GM21423 (cell line): ENCODE data around the gene PRR35.

Source experiments
- ATAC-seq: cut with Tn5 transposase; IDR thresholded peaks from one replicate; pipeline ENCODE4 v1.9.1; 2021; ENCODE audit warnings: mild to moderate bottlenecking, moderate library complexity; ENCODE audit not compliant: unreplicated experiment

Gene PRR35

GRCh38 chr16:561957-562938 is 2.1 kb downstream of the PRR35 start:
- no peak for ATAC-seq

- no peak for ATAC-seq
Measured at GRCh38 chr16:563072-563644, 3.0 kb downstream of the PRR35 start.

- ATAC-seq, result no peak
Measured at GRCh38 chr16:564690-565418, 4.7 kb downstream of the PRR35 start.

- no peak for ATAC-seq
Measured at GRCh38 chr16:565419-566330, 5.5 kb downstream of the PRR35 start.

- peak; percentile 38 for ATAC-seq
Measured at GRCh38 chr16:566475-567372, 6.5 kb downstream of the PRR35 start, which contains the start of gene NHLRC4. Gene NHLRC4 (plus strand): TSS chr16:567005. CDS start chr16:568048, 1,043 bp downstream.

GRCh38 chr16:567373-568256 is 7.4 kb downstream of the PRR35 start:
- no peak for ATAC-seq

- no peak for ATAC-seq
Measured at GRCh38 chr16:568401-569258, 8.4 kb downstream of the PRR35 start.

GRCh38 chr16:569445-570254 is 9.5 kb downstream of the PRR35 start, which contains the start of gene PIGQ:
Gene PIGQ (plus strand): TSS chr16:569968. CDS start chr16:574075, 4,107 bp downstream.
- peak; percentile 60 for ATAC-seq

- ATAC-seq, result no peak
Measured at GRCh38 chr16:572865-573650, 12.9 kb downstream of the PRR35 start.

GRCh38 chr16:574021-574760 is 14.0 kb downstream of the PRR35 start:
- no peak for ATAC-seq

- ATAC-seq, result no peak
Measured at GRCh38 chr16:575354-576196, 15.4 kb downstream of the PRR35 start.

GRCh38 chr16:576197-576822 is 16.1 kb downstream of the PRR35 start:
- no peak for ATAC-seq

- ATAC-seq, result no peak
Measured at GRCh38 chr16:576823-577201, 16.6 kb downstream of the PRR35 start.

GRCh38 chr16:577796-578195 is 17.6 kb downstream of the PRR35 start:
- ATAC-seq, result no peak
